EH (cell line): ENCODE measurements around the gene GP1BB.

ENCODE experiments used
- DNase-seq: peaks from one replicate; pipeline ENCODE4 v3.0.0-alpha.2; 2015; ENCODE audit warnings: low read depth

Gene GP1BB

DNA sequence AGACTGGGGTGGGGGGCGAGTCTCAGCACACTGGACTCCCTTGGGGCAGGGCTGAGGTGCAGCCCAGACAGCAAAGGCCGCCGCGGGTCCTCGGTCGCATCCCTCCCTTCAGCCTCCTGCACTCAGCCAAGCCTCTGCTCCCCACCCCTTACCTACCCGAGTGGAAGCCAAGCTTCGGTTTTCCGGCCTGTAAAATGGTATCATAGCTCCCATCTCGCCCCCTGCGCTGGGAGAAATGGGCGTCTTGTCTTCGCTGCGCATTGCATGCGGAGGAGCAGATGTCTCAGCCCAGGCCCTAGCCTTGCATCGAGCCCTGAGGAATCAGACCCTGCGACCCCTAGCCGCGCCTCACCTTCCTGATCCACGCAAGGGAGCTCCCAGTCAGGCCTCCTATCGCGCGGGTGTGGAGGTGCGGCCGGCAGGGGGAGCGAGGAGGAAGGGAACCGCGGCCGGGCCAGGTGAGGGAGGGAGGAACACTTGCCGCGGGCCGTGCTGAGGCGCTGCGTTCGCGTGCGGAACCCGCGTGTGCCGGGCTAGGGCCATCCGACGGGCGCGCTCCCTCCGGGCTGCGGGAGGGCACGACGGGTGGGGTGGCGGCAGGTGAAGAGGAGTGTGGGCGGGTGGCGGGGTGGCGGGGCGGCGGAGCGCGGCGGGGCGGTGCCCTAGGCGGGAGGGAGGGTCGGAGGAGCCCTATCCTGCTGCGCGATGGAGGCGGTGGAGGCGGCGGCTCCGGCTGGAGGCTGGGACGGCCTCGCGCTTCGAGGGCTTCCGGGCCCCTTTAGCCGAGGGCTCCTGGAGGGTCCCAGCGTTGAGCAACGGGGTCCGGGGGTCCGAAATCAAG, 33.2 kb downstream of the GP1BB start:
- DNase-seq = peak; percentile 34

- DNase-seq = no peak
These were observed 34.0 kb downstream of the GP1BB start for GRCh38 chr22:19757140-19757984.

GRCh38 chr22:19757985-19758895, 34.9 kb downstream of the GP1BB start:
- no peak for DNase-seq

- no peak for DNase-seq
These were observed 35.6 kb downstream of the GP1BB start for GRCh38 chr22:19758896-19759426.

DNA sequence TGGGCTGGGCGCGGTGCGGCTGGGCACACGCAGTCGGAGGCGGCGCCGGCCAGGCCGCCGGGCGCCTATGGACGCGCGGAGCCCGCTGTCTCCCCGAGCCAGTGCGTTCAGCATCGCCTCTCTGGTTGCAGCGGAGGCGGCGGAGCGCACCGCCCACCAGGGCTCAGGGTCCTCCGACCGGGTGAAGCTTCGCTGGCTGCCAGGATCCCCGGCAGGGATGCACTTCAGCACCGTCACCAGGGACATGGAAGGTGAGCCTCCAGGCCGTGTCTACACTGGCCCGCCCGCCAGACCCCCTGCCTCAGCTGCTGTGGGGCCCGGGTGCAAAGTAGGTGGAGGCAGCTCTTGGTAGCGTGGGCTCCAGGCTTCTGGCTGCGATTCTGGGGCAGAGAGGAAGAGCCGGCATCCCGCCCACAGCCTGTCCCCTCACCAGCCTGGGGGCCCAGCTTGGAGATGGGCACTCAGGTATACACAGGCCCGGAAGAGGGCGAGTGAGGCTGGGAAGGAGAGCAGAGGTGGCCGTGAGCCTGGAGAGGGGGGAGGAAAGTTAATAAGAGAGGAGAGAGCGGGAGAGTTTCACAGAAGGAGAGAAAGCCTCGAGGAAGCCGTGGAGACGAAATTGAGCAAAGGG, 36.2 kb downstream of the GP1BB start:
- no peak for DNase-seq

- no peak for DNase-seq
These were observed 37.0 kb downstream of the GP1BB start, which contains the start of gene TBX1 for GRCh38 chr22:19760058-19760950. TSS of gene TBX1 (plus strand) at chr22:19760778. CDS start at chr22:19760844, 66 bp downstream.

GRCh38 chr22:19760951-19761724, 37.8 kb downstream of the GP1BB start:
- no peak for DNase-seq

DNA sequence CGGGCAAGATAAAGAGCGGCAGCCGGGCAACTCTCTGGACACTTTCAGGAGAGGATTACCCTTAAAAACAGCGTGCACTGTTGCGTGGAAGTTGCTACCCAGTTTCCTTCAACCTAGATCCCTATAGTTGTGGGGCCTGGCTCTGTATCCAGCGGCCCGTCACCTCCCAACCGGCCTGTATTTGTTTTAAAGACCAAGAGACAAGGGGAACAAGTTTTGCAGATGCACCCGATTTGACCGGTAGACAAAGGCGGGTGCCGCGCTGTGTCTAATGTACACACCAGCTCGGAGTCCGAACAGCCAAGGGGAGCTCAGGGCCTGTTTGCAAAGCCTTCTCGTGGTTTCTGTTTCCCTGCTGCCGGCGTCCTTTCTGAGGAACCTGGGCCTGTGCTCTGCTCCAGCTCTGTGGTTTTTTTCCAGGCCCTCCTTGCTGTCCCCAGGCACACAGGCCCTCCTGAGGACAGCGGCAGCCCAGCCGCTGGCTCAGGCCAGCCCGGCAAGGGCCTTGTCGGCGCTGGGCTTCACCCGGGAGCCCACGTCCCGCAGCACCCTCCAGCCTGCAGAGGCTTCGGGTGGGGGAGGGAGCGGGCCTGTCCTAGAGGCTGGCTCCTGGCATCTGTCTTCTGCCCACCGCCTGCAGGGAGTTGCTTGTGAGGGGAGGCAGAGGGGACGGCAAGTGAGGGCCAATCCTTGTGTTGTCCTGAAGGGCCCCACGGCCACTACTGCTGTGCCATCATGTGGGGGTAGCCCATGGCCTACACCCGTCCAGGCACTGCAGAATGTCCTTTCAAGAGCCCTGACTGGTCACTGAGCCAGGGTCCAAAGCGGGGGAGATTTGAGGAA, 38.6 kb downstream of the GP1BB start:
- no peak for DNase-seq

DNA sequence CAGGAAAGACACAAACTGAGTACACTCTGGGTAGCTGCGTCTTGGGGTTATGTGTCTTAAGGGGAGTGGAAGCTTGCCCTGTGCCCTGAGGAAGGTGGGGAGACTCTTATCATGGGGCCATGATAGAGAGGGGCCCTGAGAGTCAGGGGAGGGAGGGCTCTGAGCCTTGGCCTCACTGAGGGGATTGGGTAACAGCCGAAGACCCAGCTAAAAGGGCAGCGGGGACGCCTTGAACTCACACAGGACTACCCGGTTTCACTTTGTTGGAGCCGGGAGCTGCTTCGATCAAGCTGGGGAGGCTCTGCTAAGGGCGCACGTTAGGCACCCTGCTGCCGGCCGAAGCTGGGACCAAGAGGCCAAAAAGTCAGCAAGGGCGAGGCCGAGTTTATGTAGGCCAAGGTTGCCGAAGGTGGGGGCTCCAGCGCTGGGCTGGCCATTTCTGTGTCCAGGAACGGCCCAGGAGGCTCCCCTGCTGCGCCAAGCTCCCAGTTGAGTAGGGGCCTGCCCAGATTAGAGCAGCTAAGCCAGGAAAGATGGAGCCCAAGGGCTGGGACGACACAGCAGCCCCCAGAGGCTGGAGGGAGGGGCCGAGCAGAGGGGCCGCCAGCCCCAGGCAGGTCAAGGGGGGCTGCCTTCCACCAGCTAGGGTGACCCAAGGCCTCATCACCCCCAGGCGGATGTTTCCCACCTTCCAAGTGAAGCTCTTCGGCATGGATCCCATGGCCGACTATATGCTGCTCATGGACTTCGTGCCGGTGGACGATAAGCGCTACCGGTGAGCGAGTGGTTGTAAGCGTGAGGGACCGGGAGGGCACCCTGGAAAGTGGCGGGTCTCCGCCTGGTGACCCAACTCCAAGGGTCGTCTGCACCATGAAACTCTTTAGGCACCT, 39.5 kb downstream of the GP1BB start:
- DNase-seq = no peak

- no peak for DNase-seq
These were observed 40.3 kb downstream of the GP1BB start for GRCh38 chr22:19763458-19764298.

DNA sequence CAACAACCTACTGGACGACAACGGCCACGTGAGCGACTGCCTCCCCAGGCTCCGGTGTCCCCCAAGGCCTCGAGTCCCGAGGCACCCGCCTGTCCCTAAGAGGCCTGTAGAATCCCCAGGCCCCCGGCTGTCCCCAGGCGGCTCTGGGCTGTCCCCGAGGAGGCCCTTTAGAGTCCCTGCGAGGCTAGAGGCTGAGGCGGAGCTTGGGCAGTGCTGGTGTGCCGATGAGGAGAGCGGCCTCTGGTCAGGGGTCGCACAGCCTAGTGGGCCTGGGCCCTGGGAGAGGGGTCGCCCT, 40.9 kb downstream of the GP1BB start:
- DNase-seq = no peak

DNA sequence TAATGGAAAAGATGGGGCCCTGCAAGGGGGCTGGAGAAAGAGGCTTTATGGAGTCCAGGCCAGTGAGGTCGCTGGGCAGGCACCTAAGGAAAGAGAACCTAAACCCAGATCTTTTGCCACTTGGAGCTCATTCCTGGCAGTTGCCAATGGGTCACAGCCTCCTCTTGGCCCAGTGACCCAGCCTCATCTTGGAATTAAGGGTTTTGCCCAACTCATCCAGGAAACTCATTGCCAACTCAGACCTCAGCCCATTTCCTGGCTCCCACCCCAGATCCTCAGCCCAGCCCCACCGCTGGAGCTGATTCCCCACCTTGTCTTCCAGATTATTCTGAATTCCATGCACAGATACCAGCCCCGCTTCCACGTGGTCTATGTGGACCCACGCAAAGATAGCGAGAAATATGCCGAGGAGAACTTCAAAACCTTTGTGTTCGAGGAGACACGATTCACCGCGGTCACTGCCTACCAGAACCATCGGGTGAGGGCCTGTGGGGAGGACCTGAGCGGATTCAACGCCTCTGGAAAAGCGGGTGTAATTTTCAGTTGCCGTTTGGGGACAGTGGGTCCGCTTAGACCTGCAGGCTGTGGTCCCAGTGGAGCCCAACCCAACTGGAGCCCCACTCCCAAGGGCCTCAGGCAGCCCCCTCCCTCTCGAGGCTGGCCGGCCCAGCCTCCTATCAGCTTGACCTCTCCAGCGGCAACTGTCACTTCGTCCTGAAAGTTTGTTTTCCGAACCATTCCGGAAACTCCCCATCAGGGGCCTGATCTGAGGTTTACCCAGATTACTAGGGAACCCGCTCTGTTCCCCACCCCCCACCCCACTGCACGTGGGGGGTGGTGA, 41.5 kb downstream of the GP1BB start:
- no peak for DNase-seq

DNA sequence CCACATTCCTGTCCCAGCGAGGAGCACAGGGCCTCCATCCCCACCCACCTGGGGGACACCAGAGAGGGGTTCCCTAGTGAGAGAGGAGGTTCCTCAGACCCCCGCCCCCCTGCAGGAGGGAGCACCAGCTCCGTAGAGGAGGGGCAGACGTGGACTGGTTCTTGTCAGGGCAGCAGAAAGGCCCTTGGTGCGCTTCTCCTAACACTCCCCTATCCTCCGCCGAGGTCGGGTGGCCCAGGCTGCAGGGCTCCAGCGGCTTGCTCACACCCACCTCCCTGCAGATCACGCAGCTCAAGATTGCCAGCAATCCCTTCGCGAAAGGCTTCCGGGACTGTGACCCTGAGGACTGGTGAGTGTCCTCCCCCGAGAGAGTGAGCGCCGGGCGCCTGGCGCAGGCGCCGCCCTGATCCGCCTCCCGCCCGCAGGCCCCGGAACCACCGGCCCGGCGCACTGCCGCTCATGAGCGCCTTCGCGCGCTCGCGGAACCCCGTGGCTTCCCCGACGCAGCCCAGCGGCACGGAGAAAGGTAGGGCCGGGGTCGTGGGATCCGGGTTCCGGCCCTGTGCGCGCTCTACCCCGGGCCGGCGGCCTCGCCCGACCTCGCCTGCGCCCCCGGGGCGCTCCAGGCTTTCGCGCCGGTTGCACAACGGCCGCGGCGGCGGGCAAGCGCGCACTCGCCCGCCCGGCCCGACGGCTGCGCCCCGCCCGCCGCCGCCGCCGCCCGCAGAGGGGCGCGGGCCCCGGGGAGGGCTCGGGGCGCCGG, 42.3 kb downstream of the GP1BB start:
- no peak for DNase-seq

- no peak for DNase-seq
These were observed 42.8 kb downstream of the GP1BB start for GRCh38 chr22:19766240-19766510.
